Activated CD4-positive, alpha-beta T cell treated with anti-CD3 and anti-CD28 coated beads, Interleukin-2, amount 50 U/mL, for 48 hours (primary cell): ENCODE data around the gene GADL1.
A peak's percentile ranks its signal among the peaks of the same experiment; 100 is the strongest.

Experiments used
- DNase-seq, 2 experiments: peaks; one replicate each; pipeline ENCODE4 v3.0.0-alpha.2; 2020

The GADL1 gene

GRCh38 chr3:30805695-30806094 is 88.8 kb downstream of the GADL1 start:
- DNase-seq: no peak

GRCh38 chr3:30804984-30805383 is 89.5 kb downstream of the GADL1 start:
- DNase-seq: no peak

- DNase-seq: no peak
Measured at GRCh38 chr3:30795176-30795575, 99.3 kb downstream of the GADL1 start.

GRCh38 chr3:30793740-30794139 is 100.7 kb downstream of the GADL1 start:
- no peak for DNase-seq

- DNase-seq: no peak
Measured at GRCh38 chr3:30790150-30790549, 104.3 kb downstream of the GADL1 start.

- no peak for DNase-seq
Measured at GRCh38 chr3:30786365-30786764, 108.1 kb downstream of the GADL1 start.

GRCh38 chr3:30779686-30780287 is 114.7 kb downstream of the GADL1 start:
- peak; percentile 5 to 21 for DNase-seq

- no peak for DNase-seq
Measured at GRCh38 chr3:30778933-30779332, 115.5 kb downstream of the GADL1 start.

- DNase-seq: no peak
Measured at GRCh38 chr3:30777426-30778113, 116.9 kb downstream of the GADL1 start.

- no peak for DNase-seq
Measured at GRCh38 chr3:30776186-30776815, 118.2 kb downstream of the GADL1 start.

GRCh38 chr3:30775040-30775439 is 119.4 kb downstream of the GADL1 start:
- no peak for DNase-seq

- no peak for DNase-seq
Measured at GRCh38 chr3:30774062-30774461, 120.4 kb downstream of the GADL1 start.

GRCh38 chr3:30770387-30770786 is 124.1 kb downstream of the GADL1 start:
- DNase-seq: no peak

GRCh38 chr3:30768703-30769550 is 125.5 kb downstream of the GADL1 start:
- peak; percentile 79 to 82 for DNase-seq

- no peak for DNase-seq
Measured at GRCh38 chr3:30768046-30768445, 126.4 kb downstream of the GADL1 start.

GRCh38 chr3:30766522-30766921 is 127.9 kb downstream of the GADL1 start:
- no peak for DNase-seq

- DNase-seq: no peak
Measured at GRCh38 chr3:30764891-30765290, 129.6 kb downstream of the GADL1 start.

- DNase-seq: no peak
Measured at GRCh38 chr3:30764281-30764680, 130.2 kb downstream of the GADL1 start.

- DNase-seq: no peak
Measured at GRCh38 chr3:30761374-30761773, 133.1 kb downstream of the GADL1 start.

GRCh38 chr3:30760737-30761136 is 133.7 kb downstream of the GADL1 start:
- DNase-seq: no peak

GRCh38 chr3:30760040-30760695 is 134.3 kb downstream of the GADL1 start:
- no peak for DNase-seq

GRCh38 chr3:30756218-30756617 is 138.2 kb downstream of the GADL1 start:
- no peak for DNase-seq

- DNase-seq: no peak
Measured at GRCh38 chr3:30754426-30754825, 140.0 kb downstream of the GADL1 start.
